Ascending aorta (tissue), 2 donors: ENCODE results near the gene TLE6. TPM values are rescaled to one million over a fixed set of nuclear protein-coding genes. Genes with fewer than 3 reads are reported as not detected.

Experiments used
- DNase-seq, 2 donors: peaks; one replicate each; pipeline ENCODE4 v3.0.0-alpha.2; 2019; ENCODE audit warnings: low spot score in 2 of 2
- H3K27ac ChIP-seq, 2 donors: fragments of 200-600 bp; sonication (generic); one replicate each; pipeline ENCODE4 v1.5.1; 2016 to 2017; ENCODE audit warnings: mild to moderate bottlenecking in 1 of 2
- H3K27me3 ChIP-seq: fragments of 200-600 bp; sonication (generic); one replicate; pipeline ENCODE4 v1.5.1; 2017
- H3K36me3 ChIP-seq, 2 donors: fragments of 200-600 bp; sonication (generic); one replicate each; pipeline ENCODE4 v1.5.1; 2016
- H3K4me1 ChIP-seq, 2 donors: fragments of 200-600 bp; sonication (generic); one replicate each; pipeline ENCODE4 v1.5.1; 2016 to 2017; ENCODE audit warnings: mild to moderate bottlenecking in 1 of 2
- H3K4me3 ChIP-seq, 2 donors: fragments of 200-600 bp; sonication (generic); one replicate each; pipeline ENCODE4 v1.5.1; 2016 to 2017; ENCODE audit warnings: mild to moderate bottlenecking in 1 of 2
- H3K9me3 ChIP-seq, 2 donors: fragments of 200-600 bp; sonication (generic); one replicate each; pipeline ENCODE4 v1.5.1; 2016
- CTCF ChIP-seq, 3 experiments: fragments of 200-600 bp in 2 of 3; fragments of 450-650 bp in 1 of 3; sonication (generic) in 2 of 3; IDR thresholded peaks; one replicate each; pipeline ENCODE4 v1.5.1; 2016 to 2019; ENCODE audit warnings: antibody characterized with exemption in 3 of 3, mild to moderate bottlenecking in 1 of 3, moderate library complexity in 1 of 3
- intact Hi-C: fragments of 100-400 bp; cut with DNase I; formaldehyde crosslinking; loops from one replicate; pipeline ENCODE4 v1.15.1; 2023
- total RNA-seq: library from RNA; depleted of rRNA; stranded (reverse); fragments of >200 nt; gene quantifications from one replicate; pipeline ENCODE4 v1.1.0, GENCODE V29; 2016

TLE6 gene
- total RNA-seq, 1 donor from 2014 or later = not detected

- H3K27me3 ChIP-seq = no peaks in the 10 kb centered on the region
- TF ChIP-seq CTCF (IDR thresholded peaks at IDR 0.05) = no peak
- no peak overlapping the region for H3K27ac ChIP-seq
- peaks cover 0 to 2% of the 10 kb centered on the region in 2 donors for H3K36me3 ChIP-seq
- intact Hi-C loops = no loop called here
- no peaks in the 10 kb centered on the region for H3K9me3 ChIP-seq
- DNase-seq = no peak
- H3K4me1 ChIP-seq = no peaks in the 10 kb centered on the region
- H3K4me3 ChIP-seq = no peak overlapping the region
Measured at GRCh38 chr19:3017923-3018322, 40.6 kb downstream of the TLE6 start.

GRCh38 chr19:3019211-3019854 lies 42.0 kb downstream of the TLE6 start:
- intact Hi-C loops = no loop called here
- Histone ChIP-seq H3K4me3 (no peak overlapping the region), H3K27ac (no peak overlapping the region), H3K9me3 (no peaks in the 10 kb centered on the region), H3K27me3 (no peaks in the 10 kb centered on the region), H3K36me3 (peaks cover 0 to under 1% of the 10 kb centered on the region in 2 donors), H3K4me1 (no peaks in the 10 kb centered on the region)
- no peak for DNase-seq
- no peak for TF ChIP-seq CTCF (IDR thresholded peaks at IDR 0.05)

- no peaks in the 10 kb centered on the region for H3K36me3 ChIP-seq
- no peak for DNase-seq
- H3K9me3 ChIP-seq = no peaks in the 10 kb centered on the region
- no peak overlapping the region for H3K4me3 ChIP-seq
- H3K27ac ChIP-seq = no peak overlapping the region
- TF ChIP-seq CTCF (IDR thresholded peaks at IDR 0.05) = no peak
- no peaks in the 10 kb centered on the region for H3K4me1 ChIP-seq
- no peaks in the 10 kb centered on the region for H3K27me3 ChIP-seq
- intact Hi-C loops = no loop called here
Measured at GRCh38 chr19:3020321-3020960, 43.1 kb downstream of the TLE6 start.

- no peak for TF ChIP-seq CTCF (IDR thresholded peaks at IDR 0.05)
- H3K36me3 ChIP-seq = no peaks in the 10 kb centered on the region
- no peaks in the 10 kb centered on the region for H3K27me3 ChIP-seq
- DNase-seq = no peak
- no peak overlapping the region for H3K4me3 ChIP-seq
- H3K9me3 ChIP-seq = no peaks in the 10 kb centered on the region
- intact Hi-C loops = no loop called here
- H3K4me1 ChIP-seq = peaks cover 0 to under 1% of the 10 kb centered on the region in 2 donors
- no peak overlapping the region for H3K27ac ChIP-seq
Measured at GRCh38 chr19:3024509-3024869, 47.1 kb downstream of the TLE6 start.

- intact Hi-C loops = no loop called here
- H3K27me3 ChIP-seq = no peaks in the 10 kb centered on the region
- H3K27ac ChIP-seq = no peak overlapping the region
- DNase-seq = no peak
- no peak overlapping the region for H3K4me3 ChIP-seq
- no peaks in the 10 kb centered on the region for H3K36me3 ChIP-seq
- peaks cover 0 to 4% of the 10 kb centered on the region in 2 donors for H3K4me1 ChIP-seq
- H3K9me3 ChIP-seq = no peaks in the 10 kb centered on the region
- no peak for TF ChIP-seq CTCF (IDR thresholded peaks at IDR 0.05)
Measured at GRCh38 chr19:3024870-3025548, 47.6 kb downstream of the TLE6 start.
